Measurements from ENCODE around the gene DPY19L1. TPM values are rescaled to one million over a fixed set of nuclear protein-coding genes. Genes with fewer than 3 reads are reported as not detected.
"Not testable (repeated sequence)": the region's sequence is repeated elsewhere in the genome, so short reads cannot be mapped to it uniquely, and the experiment has no call there.

The DPY19L1 gene
- total and polyA plus RNA-seq, 2 donors (not counting 3 experiments of a cell fraction or from before 2014, with no cell fraction given) = 30.9 to 53.1 TPM

- intact Hi-C loops (cut with micrococcal nuclease); H4K20me1 ChIP-seq (replicated peaks; ENCODE audit: control insufficient read depth, extremely low read depth, insufficient read depth, low read length); H3K4me2 ChIP-seq (ENCODE audit: insufficient read depth, low read length); FAIRE-seq; H3K36me3 ChIP-seq (ENCODE audit: control insufficient read depth in 2 of 2, extremely low read depth in 1 of 2, insufficient read depth in 2 of 2, low read length in 2 of 2); POLR2A ChIA-PET; H3K4me1 ChIP-seq (ENCODE audit: control insufficient read depth, extremely low read depth, insufficient read depth, low read length); H3K9me1 ChIP-seq (replicated peaks; ENCODE audit: control insufficient read depth, extremely low read depth, insufficient read depth, low read length); DNase-seq (ENCODE audit: low read depth, low spot score); H3K9me3 ChIP-seq (replicated peaks; ENCODE audit: control insufficient read depth, insufficient read depth, low read length); H3K27ac ChIP-seq (ENCODE audit: insufficient read depth, low read depth, low read length); BruUV-seq (replicated peaks); H2AFZ ChIP-seq (ENCODE audit: low read depth, low read length); H3K27me3 ChIP-seq (ENCODE audit: control insufficient read depth in 2 of 2, insufficient read depth in 2 of 2, low read length in 2 of 2); dilution Hi-C loops (cut with MboI; ENCODE audit: extremely low pct_ligation_motif_present, low sequenced_read_pairs); H3K9ac ChIP-seq (replicated peaks; ENCODE audit: extremely low read depth, insufficient read depth, low read length); CTCF ChIA-PET; H3K79me2 ChIP-seq (ENCODE audit: control insufficient read depth, insufficient read depth, low read length); H3K4me3 ChIP-seq (replicated peaks in 1 of 3; ENCODE audit: insufficient read depth in 1 of 3, low read depth in 1 of 3, low read length in 3 of 3): not testable (repeated sequence)
Observed at GRCh38 chr7:34985155-34985554, 52.1 kb downstream of the DPY19L1 start.

GRCh38 chr7:34984140-34984539, 53.1 kb downstream of the DPY19L1 start:
- not testable (repeated sequence) for H3K27ac ChIP-seq (ENCODE audit: insufficient read depth, low read depth, low read length)

More at GRCh38 chr7:34984140-34984539, 53.1 kb downstream of the DPY19L1 start:
- H3K9me1 ChIP-seq (replicated peaks; ENCODE audit: control insufficient read depth, extremely low read depth, insufficient read depth, low read length); BruUV-seq (replicated peaks); H3K27me3 ChIP-seq (ENCODE audit: control insufficient read depth in 2 of 2, insufficient read depth in 2 of 2, low read length in 2 of 2); H3K79me2 ChIP-seq (ENCODE audit: control insufficient read depth, insufficient read depth, low read length); H3K9ac ChIP-seq (replicated peaks; ENCODE audit: extremely low read depth, insufficient read depth, low read length); DNase-seq (ENCODE audit: low read depth, low spot score); H2AFZ ChIP-seq (ENCODE audit: low read depth, low read length); H3K4me1 ChIP-seq (ENCODE audit: control insufficient read depth, extremely low read depth, insufficient read depth, low read length); CTCF ChIA-PET; H3K36me3 ChIP-seq (ENCODE audit: control insufficient read depth in 2 of 2, extremely low read depth in 1 of 2, insufficient read depth in 2 of 2, low read length in 2 of 2); FAIRE-seq; dilution Hi-C loops (cut with MboI; ENCODE audit: extremely low pct_ligation_motif_present, low sequenced_read_pairs); H4K20me1 ChIP-seq (replicated peaks; ENCODE audit: control insufficient read depth, extremely low read depth, insufficient read depth, low read length); H3K9me3 ChIP-seq (replicated peaks; ENCODE audit: control insufficient read depth, insufficient read depth, low read length); H3K4me2 ChIP-seq (ENCODE audit: insufficient read depth, low read length); H3K4me3 ChIP-seq (replicated peaks in 1 of 3; ENCODE audit: insufficient read depth in 1 of 3, low read depth in 1 of 3, low read length in 3 of 3); intact Hi-C loops (cut with micrococcal nuclease); POLR2A ChIA-PET: not testable (repeated sequence)
